Small intestine (tissue), 7 donors: ENCODE results near the gene FMO3. TPM values are rescaled to one million over a fixed set of nuclear protein-coding genes. Genes with fewer than 3 reads are reported as not detected.
A peak's percentile ranks its signal among the peaks of the same experiment; 100 is the strongest.

Experiments
- DNase-seq, 2 donors: peaks; one replicate each; pipeline versions ENCODE4 v3.0.0 to v3.0.0-alpha.2; 2013
- FAIRE-seq: peaks from 2 replicates; lab custom pipeline; 2012; peaks lifted over from hg19 to GRCh38; lab: Jason Lieb, UNC
- H3K27ac ChIP-seq, 3 donors: one replicate each; pipeline ENCODE4 v1.5.1; 2013; ENCODE audit warnings: low read length in 2 of 3, mild to moderate bottlenecking in 2 of 3, control low read depth in 1 of 3, inconsistent platforms in 1 of 3, low read depth in 1 of 3, moderate library complexity in 1 of 3
- H3K27me3 ChIP-seq, 3 donors: one replicate each; pipeline ENCODE4 v1.6.1; 2013; ENCODE audit warnings: low read length in 3 of 3, inconsistent platforms in 1 of 3; ENCODE audit not compliant: control insufficient read depth in 3 of 3, insufficient read depth in 3 of 3
- H3K36me3 ChIP-seq, 3 donors: one replicate each; pipeline ENCODE4 v1.6.1; 2013; ENCODE audit warnings: low read length in 3 of 3, inconsistent platforms in 1 of 3, low read depth in 1 of 3, mild to moderate bottlenecking in 1 of 3, moderate library complexity in 1 of 3; ENCODE audit not compliant: control insufficient read depth in 3 of 3, insufficient read depth in 2 of 3
- H3K4me1 ChIP-seq, 3 donors: one replicate each; pipeline ENCODE4 v1.6.1; 2013; ENCODE audit warnings: low read length in 2 of 3, inconsistent platforms in 1 of 3, low read depth in 1 of 3, mild to moderate bottlenecking in 1 of 3, moderate library complexity in 1 of 3; ENCODE audit not compliant: control insufficient read depth in 3 of 3, insufficient read depth in 2 of 3
- H3K4me3 ChIP-seq, 3 donors: one replicate each; pipeline ENCODE4 v1.5.1; 2013; ENCODE audit warnings: low read length in 3 of 3, control low read depth in 1 of 3, inconsistent platforms in 1 of 3, low read depth in 1 of 3, mild to moderate bottlenecking in 1 of 3, moderate library complexity in 1 of 3
- H3K9me3 ChIP-seq, 2 donors: one replicate each; pipeline ENCODE4 v1.6.1; 2013; ENCODE audit warnings: low read depth in 1 of 2, low read length in 1 of 2; ENCODE audit not compliant: control insufficient read depth in 2 of 2, insufficient read depth in 1 of 2
- WGBS, 3 donors: extraction: QIAGEN DNeasy Blood & Tissue Kit; methylation state at CpG; one replicate each; pipeline ENCODE4 v1.1.7; 2013; 5-methylcytosine and 5-hydroxymethylcytosine counted together
- polyA plus RNA-seq, 4 donors: library from polyadenylated mRNA; stranded (reverse) in 3 of 4; unstranded in 1 of 4; fragments of 200-250 nt in 3 of 4; fragments of 120-200 nt in 1 of 4; gene quantifications; one replicate each; pipeline versions ENCODE4 v1.2.1 to v1.2.3, GENCODE V29; 2013
- donor health status: healthy with polysubstance abuse.
- donor health status: control.
- donor health status: control.
- donor health status: Bipolar disorder and iron deficiency.
- donor health status: healthy.

Gene FMO3
- polyA plus RNA-seq, 4 donors: 0.18 to 2.4 (median 0.79) TPM; not detected in 1

DNA sequence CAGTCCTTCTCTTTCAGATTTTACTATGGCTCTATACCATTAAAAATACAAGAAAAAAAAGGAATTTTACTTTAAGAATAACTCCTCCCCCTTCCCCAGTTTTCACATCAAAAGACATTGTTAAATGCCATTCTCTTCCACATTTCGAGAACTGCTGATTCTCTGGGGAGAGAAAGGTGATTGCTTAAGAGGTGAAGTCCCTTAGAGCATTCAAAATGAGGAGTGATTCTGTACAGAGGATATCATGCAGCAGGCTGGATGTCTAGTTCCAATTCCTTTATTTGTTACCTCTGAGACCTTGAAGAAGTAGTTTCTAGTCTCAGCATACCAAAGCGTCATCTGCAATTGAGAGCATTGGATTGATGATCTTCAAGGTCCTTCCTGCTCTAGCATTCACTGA is 46.9 kb downstream of the FMO3 start:
- Histone ChIP-seq H3K9me3 (no peaks in the 10 kb centered on the region), H3K27ac (no peak overlapping the region), H3K4me1 (peaks cover 0 to 6% (median 3%) of the 10 kb centered on the region in 3 donors), H3K4me3 (no peak overlapping the region), H3K36me3 (no peaks in the 10 kb centered on the region), H3K27me3 (no peaks in the 10 kb centered on the region)
- FAIRE-seq: no peak
- 52 to 67% (median 52%) methylated on average over 2 of the region's 2 CpGs for WGBS, 3 donors
- no peak for DNase-seq

DNA sequence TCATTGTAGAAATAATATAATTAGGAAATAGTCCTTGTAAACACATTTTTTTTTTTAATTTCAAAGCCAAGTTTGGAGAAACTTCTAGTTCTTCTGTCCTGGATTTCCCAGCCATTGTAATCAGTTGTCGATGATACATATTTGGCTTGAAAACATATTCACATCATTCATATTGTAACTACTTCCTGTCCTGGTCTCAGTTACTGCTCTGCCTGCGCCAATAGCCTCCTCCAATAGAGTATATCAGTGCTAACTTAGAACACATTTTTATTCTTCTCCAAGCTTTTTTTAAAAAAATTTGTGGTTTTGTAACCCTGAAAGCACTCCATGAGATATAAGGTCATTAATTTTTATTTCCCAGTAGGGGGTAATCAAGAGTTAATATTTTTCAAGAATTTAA is 48.3 kb downstream of the FMO3 start:
- Histone ChIP-seq H3K9me3 (no peaks in the 10 kb centered on the region), H3K27ac (no peak overlapping the region), H3K27me3 (no peaks in the 10 kb centered on the region), H3K4me1 (peaks cover 0 to 7% (median 6%) of the 10 kb centered on the region in 3 donors), H3K4me3 (no peak overlapping the region), H3K36me3 (no peaks in the 10 kb centered on the region)
- whole genome bisulfite sequencing, 3 donors: 67 to 89% (median 87%) methylated on average over 2 of the region's 2 CpGs
- no peak for DNase-seq
- no peak for FAIRE-seq

DNA sequence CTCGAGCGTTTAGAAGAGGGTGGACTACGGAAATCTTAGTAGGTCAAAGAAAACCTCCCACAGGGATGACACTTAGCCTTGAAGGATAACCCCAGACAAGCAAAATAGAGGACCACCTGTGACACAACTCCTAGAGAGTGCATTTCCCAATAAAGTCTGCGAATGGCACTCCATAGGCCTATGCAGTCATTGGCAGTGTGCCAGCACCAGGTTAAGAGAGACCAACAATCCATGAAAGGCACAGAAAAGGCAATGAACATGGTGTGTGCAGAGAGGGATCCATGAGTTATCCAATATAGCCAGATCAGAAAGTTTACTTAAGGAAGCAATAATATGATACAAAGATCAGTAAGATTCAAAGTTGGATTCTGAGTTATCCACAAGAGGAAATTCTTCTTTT is 49.2 kb downstream of the FMO3 start:
- no peaks in the 10 kb centered on the region for H3K9me3 ChIP-seq
- no peak for FAIRE-seq
- H3K36me3 ChIP-seq: no peaks in the 10 kb centered on the region
- H3K27me3 ChIP-seq: no peaks in the 10 kb centered on the region
- no peak for DNase-seq
- no peak overlapping the region for H3K4me3 ChIP-seq
- peaks cover 0 to 7% (median 6%) of the 10 kb centered on the region in 3 donors for H3K4me1 ChIP-seq
- WGBS, 3 donors: 83 to 94% (median 85%) methylated on average over 4 of the region's 4 CpGs
- no peak overlapping the region for H3K27ac ChIP-seq

DNA sequence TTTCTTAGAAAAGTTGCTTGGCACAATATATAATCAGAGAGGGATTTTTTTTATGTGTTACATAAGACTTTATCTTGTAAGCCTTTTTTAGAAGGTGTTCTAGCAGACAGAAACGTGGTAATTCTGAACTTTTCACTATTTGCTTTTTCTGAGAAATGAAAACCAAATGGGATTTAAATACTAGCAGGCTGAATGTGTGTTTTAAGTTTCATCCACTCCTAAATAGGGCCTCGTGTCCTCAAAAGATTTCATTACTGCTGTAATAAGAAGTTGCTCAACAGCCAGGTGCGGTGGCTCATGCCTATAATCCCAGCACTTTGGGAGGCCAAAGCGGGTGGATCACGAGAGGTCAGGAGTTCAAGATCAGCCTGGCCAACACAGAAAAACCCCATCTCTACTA is 49.7 kb downstream of the FMO3 start:
- WGBS, 3 donors: 74 to 82% (median 74%) methylated on average over 5 of the region's 5 CpGs
- no peaks in the 10 kb centered on the region for H3K36me3 ChIP-seq
- FAIRE-seq: no peak

DNA sequence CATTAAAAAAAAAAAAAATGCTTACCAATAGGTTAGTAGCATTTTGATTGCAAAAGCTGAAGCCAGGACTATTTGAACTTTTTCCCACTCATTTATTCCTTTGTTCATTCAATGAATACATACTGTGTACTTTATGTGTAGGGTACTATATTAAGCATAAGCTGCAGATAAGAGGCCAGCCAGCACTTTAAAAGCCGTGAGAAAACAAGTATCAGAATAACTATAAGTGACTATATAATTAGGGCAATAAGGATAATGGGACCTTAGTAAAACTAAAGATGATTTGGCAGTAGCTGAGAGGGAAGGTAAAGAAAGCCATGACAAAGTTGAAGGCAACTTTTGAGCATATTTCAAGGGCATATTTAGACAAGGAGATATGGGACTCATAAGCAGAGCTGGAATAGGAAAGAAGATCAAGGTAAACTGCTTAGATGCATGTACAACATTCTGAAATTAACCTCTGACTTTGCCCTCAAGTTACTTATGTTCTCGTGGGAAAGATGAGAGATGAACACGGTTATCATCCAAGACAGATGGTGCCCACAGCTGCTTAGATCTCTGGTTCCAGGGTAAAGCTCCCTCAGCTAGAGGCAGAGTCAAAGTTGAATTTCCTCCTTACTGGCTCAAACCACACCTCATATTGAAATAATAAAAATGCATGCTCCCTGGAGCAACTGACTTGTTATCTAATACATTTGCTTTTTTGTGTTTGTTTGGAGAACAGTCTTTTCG is 50.4 kb downstream of the FMO3 start:
- WGBS, 3 donors: 32 to 45% (median 40%) methylated on average over 4 of the region's 4 CpGs
- Histone ChIP-seq H3K36me3 (no peaks in the 10 kb centered on the region), H3K9me3 (no peaks in the 10 kb centered on the region), H3K27me3 (no peaks in the 10 kb centered on the region), H3K4me1 (peaks cover 0 to 7% (median 6%) of the 10 kb centered on the region in 3 donors), H3K4me3 (no peak overlapping the region), H3K27ac (peak overlapping the region in 1 of 3 donors; percentile 43)
- FAIRE-seq (no peak), DNase-seq (no peak)

More for the DNA sequence above, 49.7 kb downstream of the FMO3 start:
- no peak overlapping the region for H3K27ac ChIP-seq
- no peak for DNase-seq
- H3K4me3 ChIP-seq: no peak overlapping the region
- H3K4me1 ChIP-seq: peaks cover 0 to 7% (median 6%) of the 10 kb centered on the region in 3 donors
- H3K27me3 ChIP-seq: no peaks in the 10 kb centered on the region
- no peaks in the 10 kb centered on the region for H3K9me3 ChIP-seq

DNA sequence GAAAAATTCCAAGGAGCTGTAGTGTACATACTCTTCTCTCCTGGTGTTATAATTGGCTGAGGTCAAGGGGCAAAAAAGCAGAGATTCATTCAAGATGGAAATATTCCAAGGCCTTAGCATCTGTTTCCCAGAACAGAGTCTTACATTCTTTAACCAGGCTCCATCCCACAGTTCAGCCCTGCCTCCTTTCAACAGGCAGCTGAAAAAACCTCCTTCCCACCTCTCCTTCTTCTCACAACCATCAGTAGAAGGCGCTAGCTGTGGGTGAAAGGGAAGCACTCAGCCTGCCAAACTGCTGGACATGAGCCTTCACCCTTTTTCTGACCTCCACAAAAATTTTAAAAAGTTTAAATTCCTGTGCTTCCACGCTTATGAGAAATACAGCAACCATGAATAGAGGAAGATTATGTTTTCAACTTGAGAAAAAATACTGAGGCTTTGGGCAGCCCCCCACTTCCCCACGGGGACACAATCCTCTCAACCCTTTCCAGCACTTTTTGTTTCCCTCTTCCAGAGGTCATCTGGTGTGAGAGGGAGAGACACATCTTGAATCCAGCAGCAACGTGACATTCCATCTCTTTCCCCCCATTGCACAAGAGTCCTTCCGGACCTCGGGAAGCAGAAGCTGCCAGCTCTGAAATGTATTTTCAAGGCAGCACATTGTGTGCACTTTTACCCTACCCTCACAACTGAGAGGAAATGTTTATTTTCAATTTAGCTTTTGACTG is 51.1 kb downstream of the FMO3 start:
- 33 to 73% (median 64%) methylated on average over 6 of the region's 6 CpGs for WGBS, 3 donors
- peak overlapping the region in 1 of 3 donors; percentile 88 for H3K27ac ChIP-seq
- H3K36me3 ChIP-seq: no peaks in the 10 kb centered on the region
- DNase-seq (no peak), FAIRE-seq (no peak)
- no peak overlapping the region for H3K4me3 ChIP-seq
- no peaks in the 10 kb centered on the region for H3K9me3 ChIP-seq
- H3K27me3 ChIP-seq: no peaks in the 10 kb centered on the region
- peaks cover 0 to 7% (median 6%) of the 10 kb centered on the region in 3 donors for H3K4me1 ChIP-seq

DNA sequence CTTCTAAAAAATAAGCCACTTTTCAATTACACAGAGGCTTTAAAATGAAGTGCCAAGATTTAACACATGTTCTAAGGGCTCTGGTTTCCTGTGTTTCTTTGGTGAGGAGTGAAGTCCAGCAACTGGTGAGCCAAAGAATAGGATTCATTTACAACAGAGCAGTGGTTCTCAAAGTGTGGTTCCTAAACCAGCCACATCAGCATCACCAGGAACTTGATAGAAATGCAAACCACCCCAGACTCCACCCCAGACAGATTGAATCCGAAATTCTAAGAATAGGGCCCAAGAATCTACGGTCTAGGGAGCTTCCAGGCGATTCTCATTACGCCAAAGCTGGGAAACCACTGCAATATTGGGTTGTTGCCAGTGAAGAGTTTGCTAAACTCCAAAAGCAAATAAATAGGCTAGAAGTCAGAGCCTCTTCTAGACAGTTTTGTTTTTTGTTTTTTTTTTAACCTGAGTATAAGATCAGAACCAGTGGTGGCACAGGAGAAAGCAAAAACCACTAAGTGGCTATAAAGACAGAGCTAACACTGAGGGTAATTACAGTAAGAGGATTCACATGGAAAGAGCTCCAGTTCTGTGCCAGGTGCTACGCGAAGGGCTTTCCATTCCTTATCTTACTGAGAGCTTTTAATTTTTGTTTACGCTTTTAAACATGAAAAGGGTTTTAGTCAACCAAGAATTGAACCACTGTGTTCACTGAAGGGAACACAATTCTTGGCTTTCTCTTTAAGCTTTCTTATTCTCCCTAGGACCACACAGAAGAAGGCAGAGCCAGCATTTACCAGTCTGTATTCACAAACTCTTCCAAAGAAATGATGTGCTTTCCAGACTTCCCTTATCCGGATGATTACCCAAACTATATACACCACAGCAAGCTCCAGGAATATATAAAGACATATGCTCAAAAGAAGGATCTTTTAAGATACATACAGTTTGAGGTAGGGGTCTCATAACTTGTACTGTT is 52.0 kb downstream of the FMO3 start:
- H3K27ac ChIP-seq: peak overlapping the region in 2 of 3 donors; percentile 13 to 88
- H3K4me1 ChIP-seq: peaks cover 0 to 7% (median 6%) of the 10 kb centered on the region in 3 donors
- no peak for FAIRE-seq
- H3K4me3 ChIP-seq: no peak overlapping the region
- no peaks in the 10 kb centered on the region for H3K36me3 ChIP-seq
- no peaks in the 10 kb centered on the region for H3K27me3 ChIP-seq
- no peak for DNase-seq
- no peaks in the 10 kb centered on the region for H3K9me3 ChIP-seq
- WGBS, 3 donors: 41 to 61% (median 58%) methylated on average over 8 of the region's 8 CpGs

DNA sequence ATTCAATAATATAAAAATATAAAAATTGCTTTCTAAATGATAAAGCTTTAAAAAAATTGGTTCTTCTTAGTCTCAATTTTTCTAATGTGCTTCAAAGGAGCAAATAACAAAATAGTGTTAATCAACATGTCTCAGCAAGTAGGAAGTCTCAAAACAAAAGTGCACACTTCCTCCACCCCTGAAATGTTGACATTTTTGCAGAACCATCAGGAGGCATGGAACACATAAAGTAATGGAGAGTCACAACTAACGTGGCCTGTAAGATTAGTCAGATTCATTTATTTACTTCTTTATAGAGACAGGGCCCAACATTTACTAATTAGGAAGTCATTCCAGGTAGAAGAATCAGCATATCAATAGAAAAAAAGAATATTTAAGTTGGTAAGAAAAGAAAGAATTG is 59.5 kb downstream of the FMO3 start:
- Histone ChIP-seq H3K27ac (no peak overlapping the region), H3K36me3 (no peaks in the 10 kb centered on the region), H3K9me3 (no peaks in the 10 kb centered on the region), H3K27me3 (no peaks in the 10 kb centered on the region), H3K4me3 (no peak overlapping the region), H3K4me1 (no peaks in the 10 kb centered on the region)
- WGBS, 3 donors: 70 to 71% (median 71%) methylated on average over 1 of the region's 1 CpG
- DNase-seq: no peak
- FAIRE-seq: no peak
